Islet of Langerhans (tissue), 1 donor: ENCODE results near the gene THSD7B.

Source experiments
- FAIRE-seq: peaks from one replicate; lab custom pipeline; 2011; peaks lifted over from hg19 to GRCh38; lab: Jason Lieb, UNC

Gene THSD7B

DNA sequence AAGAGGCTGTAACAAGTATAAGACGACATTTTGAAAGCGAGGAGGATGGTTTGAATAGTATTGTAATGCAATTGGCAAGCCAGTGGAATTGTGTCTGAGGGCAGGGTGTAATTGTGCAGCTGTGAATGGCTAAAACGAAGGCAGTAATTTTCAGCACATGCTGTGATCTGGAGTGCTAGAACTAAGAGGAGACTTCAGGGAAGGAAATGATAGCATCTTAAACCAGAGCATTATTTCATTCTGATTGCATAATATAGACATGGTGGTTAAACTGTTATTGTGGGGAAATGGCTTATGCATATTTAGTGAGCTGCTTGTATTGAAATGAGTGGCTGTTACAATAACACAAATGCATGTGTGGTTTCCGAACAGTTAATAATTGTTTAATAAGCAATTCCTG, 36.3 kb downstream of the THSD7B start:
- no peak for FAIRE-seq

GRCh38 chr2:136809998-136810397, 44.7 kb downstream of the THSD7B start:
- FAIRE-seq = no peak

DNA sequence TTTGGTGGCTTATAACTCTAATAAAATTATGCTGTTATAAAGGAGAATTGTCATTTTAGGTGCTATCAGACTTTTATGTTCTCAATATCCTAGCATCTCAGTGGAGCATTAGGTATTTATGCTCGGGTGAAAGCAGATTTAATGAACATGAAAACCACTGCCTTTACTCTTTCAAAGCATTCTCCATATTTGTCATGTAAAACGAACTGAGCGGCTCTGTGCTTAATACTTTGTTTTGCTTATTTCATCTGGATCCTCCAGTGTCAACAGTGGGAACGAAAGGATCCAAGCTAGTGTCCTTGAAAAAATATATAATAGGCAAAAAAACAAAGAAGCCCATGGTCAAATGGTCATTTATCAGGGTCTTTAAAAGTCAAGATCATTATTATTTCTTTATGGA, 53.5 kb downstream of the THSD7B start:
- no peak for FAIRE-seq

- FAIRE-seq = no peak
These were observed 57.9 kb downstream of the THSD7B start for GRCh38 chr2:136823291-136823690.

- no peak for FAIRE-seq
These were observed 62.8 kb downstream of the THSD7B start for GRCh38 chr2:136828162-136828561.

DNA sequence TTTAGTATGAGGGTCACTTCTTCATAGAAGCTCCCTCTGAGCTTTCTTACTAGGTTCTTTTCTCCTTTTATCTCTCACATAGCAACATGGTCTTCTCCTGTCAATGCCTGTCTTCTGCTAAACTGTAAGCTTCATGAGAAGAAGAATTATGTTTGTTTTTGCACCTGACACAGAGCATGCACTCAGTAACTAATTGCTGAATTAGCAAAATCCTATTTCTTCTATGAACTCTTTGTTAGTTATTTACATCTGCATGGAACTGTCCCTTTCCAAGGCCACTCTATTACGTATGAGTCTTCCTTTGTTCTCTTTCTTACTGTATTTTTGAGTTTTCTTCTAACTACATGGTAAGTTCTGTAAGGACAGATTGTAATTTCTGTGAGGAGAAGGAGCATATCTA, 63.4 kb downstream of the THSD7B start:
- FAIRE-seq = no peak

GRCh38 chr2:136844546-136844945, 79.2 kb downstream of the THSD7B start:
- FAIRE-seq = no peak

GRCh38 chr2:136858656-136859055, 93.3 kb downstream of the THSD7B start:
- FAIRE-seq = no peak

- FAIRE-seq = no peak
These were observed 95.2 kb downstream of the THSD7B start for GRCh38 chr2:136860443-136860958.

GRCh38 chr2:136863468-136863867, 98.1 kb downstream of the THSD7B start:
- FAIRE-seq = no peak

DNA sequence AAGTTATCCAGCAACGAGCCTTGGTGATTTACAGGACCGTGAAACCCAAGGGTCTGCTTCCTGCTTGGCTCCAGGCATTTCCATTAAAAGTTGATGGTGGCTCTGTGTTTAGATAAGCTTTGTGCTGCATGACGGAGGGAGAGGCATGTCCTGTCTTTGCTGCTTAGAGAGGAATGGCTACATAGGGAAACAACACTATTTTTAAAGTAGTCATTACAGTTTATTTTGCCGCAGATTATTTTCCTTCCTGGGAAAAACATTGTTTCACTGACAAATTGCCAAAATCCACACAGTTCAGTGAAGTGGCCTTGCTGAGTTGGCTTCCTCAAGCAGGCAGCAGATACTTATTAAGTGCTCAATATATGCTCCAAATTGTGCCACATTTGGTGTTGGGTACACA, 98.5 kb downstream of the THSD7B start:
- FAIRE-seq = no peak

GRCh38 chr2:136871424-136871823, 106.1 kb downstream of the THSD7B start:
- no peak for FAIRE-seq

DNA sequence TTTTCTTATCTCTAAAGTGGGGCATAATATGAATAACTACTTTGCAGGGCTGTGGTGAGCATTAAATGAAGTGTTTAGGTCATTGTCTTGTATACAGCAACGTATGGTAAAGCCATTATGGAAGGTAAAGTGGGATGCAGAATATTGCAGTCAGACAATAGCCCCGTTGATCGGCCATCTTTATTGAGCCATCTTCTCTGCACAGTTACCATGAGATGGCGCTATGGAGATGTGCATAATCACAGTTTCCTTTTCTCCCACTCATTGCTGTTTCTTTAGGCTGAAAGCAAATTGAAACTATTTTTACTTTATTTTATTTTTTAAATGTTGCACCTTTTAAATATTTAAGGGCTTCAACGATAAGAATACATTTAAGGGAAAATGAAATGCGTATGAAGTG, 108.9 kb downstream of the THSD7B start:
- no peak for FAIRE-seq

DNA sequence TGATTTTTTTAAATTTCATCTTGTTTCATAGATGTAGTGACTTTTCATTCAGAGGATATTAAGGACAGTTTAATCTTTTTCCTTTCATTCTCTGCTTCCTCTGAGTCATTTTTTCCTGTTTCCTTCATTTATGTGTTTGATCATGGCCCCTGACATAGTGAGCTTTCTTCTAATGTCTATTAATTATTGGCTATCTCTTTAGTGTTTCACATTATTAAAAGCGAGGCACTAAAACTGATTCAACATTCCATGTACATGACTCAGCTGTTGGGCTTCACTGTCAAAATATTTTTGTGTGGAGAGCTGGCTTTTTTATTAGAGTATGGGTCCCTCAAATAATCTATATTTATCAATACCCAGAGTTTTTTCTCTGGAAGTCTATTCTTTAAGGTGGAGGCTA, 125.8 kb downstream of the THSD7B start:
- no peak for FAIRE-seq

GRCh38 chr2:136894007-136894634, 128.8 kb downstream of the THSD7B start:
- no peak for FAIRE-seq

DNA sequence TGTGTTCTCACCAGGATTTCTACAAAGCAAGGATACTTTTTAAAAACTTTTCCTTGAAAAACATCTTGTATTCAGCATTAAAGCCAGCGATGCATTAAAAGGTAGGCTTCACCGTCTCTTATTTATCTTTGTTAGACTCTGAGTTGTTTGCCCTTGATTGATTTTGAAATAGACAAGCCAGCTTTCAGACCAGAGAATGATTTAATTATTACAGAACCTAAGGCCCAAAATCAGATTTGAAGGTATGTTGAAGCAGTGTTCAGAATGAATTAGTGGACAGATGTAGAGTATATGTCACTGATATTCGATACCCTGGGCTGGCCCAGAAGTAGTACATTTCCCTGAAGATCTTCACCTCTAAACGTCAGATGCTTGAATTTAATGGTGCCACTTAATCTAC, 136.4 kb downstream of the THSD7B start:
- FAIRE-seq = no peak

GRCh38 chr2:136905779-136906178, 140.4 kb downstream of the THSD7B start:
- FAIRE-seq = no peak

DNA sequence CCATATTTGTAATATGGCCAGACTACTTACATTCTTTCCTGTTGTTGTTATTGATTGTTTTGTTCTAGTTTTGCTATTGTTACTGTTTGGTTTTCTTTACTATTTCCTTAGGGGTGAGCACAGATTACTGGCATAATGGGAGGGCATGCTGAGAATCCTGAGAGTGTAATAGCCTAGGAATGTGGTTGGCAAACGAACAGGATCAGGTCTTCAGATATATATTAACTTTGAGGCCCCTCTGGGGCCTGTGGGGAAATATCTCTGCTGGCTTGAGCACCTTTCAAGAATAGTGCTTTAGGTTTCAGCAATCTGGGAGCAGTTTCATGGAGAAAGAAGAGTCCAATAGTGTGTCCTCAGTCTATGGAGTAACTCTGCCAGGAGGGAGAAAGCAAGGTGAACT, 144.4 kb downstream of the THSD7B start:
- FAIRE-seq = no peak

GRCh38 chr2:136916131-136916530, 150.8 kb downstream of the THSD7B start:
- FAIRE-seq = no peak

DNA sequence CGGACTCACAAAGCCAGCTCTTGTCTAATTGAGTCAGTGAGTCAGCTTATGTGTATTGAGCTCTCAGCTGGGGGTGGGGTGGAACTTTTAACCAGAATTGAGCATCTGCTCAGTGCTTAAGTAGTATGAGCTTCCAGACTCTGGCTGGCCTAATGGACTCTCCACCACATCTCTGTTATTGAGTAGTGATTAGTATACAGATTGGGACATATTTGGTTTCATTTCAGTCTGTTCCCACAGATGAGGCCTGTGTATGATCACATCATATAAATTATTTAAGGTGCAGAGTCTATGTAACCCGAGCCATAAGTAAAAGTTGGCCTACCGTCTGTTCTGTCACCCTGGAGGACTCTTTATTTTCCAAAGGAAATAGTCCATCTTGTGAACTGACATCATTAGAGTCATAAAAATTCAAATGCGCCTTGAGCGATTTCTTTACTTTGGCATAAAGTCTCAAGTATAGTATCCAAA, 152.1 kb downstream of the THSD7B start:
- FAIRE-seq = no peak

DNA sequence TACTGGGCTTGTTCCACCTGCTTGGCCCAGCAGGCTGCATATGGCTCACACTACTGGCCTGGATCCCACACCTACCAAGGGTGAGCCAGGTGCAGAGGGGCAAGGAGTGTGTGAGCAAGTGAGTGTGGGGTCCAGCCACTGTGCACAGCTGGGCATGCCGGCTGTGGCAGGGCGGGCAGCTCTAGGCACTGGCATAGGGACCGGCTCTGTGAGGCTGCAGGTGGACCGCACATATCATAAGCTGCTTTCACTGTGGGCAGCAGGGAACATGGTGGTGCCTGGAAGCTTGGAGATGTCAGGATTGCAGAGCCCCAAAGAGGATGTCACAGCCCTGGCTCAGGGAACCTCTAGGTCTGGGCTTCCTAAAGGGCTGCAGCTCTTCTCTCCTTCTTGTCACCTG, 154.3 kb downstream of the THSD7B start:
- no peak for FAIRE-seq

GRCh38 chr2:136920652-136921333, 155.4 kb downstream of the THSD7B start:
- no peak for FAIRE-seq

DNA sequence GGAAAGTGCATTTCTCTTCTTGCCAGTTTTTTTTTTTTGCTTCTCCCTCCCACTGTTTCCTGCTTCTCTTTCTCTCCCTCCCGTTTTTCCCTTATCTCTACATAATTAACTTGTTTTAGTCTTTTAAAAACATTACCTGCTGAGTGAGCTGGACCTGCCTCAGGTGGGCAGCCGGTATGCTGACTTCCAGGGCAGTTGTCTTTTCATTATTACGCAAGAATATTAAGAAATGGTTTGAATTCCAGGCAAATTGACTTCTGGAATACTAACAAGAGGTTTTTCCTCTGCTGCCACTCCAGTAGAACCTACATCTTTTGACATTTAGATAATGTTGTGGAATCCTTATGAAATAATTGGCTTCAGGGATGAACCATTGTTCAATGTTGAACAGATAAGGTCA, 161.8 kb downstream of the THSD7B start:
- FAIRE-seq = no peak

DNA sequence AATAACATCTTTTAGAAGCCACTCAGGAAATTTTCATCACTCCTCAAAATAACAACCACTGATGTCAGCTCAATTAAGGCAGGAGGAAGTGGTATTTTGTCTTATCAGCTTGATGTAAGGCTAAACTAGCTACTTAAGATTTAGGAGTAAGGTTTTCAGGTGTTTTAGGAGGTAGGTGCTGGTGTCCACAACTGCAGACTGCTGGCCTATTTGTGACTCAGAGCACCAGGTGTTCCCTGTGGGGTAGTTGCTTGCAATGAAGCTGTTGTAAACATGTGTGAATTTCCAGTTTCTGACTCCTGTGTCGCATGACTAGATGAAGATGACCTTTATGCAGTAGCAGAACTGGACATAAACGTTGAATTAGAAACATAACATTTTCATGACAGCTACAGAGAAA, 164.2 kb downstream of the THSD7B start:
- FAIRE-seq = no peak
